ENCODE results near the gene ROBO4.

GRCh38 chr11:124928942-124929665 lies 31.4 kb upstream of the ROBO4 start:
- TF ChIP-seq ZFP3 (CRISPR knock-in tag; IDR thresholded peaks at IDR 0.05) = no peak
- no peak for TF ChIP-seq ZNF70 (CRISPR knock-in tag; IDR thresholded peaks at IDR 0.05)
- no peak for TF ChIP-seq ZNF565 (CRISPR knock-in tag; conservative IDR thresholded peaks at IDR 0.05; ENCODE audit: low read depth)
- no peak for TF ChIP-seq TOX (CRISPR knock-in tag; IDR thresholded peaks at IDR 0.05; ENCODE audit: borderline replicate concordance)
- TF ChIP-seq ARNTL (CRISPR knock-in tag; IDR thresholded peaks at IDR 0.05; ENCODE audit: borderline replicate concordance, low read depth) = no peak
- no peak for TF ChIP-seq GLIS3 (CRISPR knock-in tag; IDR thresholded peaks at IDR 0.05)
- TF ChIP-seq, protein P1, sequence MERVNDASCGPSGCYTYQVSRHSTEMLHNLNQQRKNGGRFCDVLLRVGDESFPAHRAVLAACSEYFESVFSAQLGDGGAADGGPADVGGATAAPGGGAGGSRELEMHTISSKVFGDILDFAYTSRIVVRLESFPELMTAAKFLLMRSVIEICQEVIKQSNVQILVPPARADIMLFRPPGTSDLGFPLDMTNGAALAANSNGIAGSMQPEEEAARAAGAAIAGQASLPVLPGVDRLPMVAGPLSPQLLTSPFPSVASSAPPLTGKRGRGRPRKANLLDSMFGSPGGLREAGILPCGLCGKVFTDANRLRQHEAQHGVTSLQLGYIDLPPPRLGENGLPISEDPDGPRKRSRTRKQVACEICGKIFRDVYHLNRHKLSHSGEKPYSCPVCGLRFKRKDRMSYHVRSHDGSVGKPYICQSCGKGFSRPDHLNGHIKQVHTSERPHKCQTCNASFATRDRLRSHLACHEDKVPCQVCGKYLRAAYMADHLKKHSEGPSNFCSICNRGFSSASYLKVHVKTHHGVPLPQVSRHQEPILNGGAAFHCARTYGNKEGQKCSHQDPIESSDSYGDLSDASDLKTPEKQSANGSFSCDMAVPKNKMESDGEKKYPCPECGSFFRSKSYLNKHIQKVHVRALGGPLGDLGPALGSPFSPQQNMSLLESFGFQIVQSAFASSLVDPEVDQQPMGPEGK (CRISPR knock-in tag; IDR thresholded peaks at IDR 0.05; ENCODE audit: borderline replicate concordance) = no peak

All from SK-N-SH treated with all-trans-retinoic acid at 6 μM for 48 hours (cell line).